ENCODE results near the gene BACH1. TPM values are rescaled to one million over a fixed set of nuclear protein-coding genes. Genes with fewer than 3 reads are reported as not detected.
"Not testable (repeated sequence)": the region's sequence is repeated elsewhere in the genome, so short reads cannot be mapped to it uniquely, and the experiment has no call there.

The BACH1 gene
- total RNA-seq (100 to 1,000 TPM in 1 of 4 donors, 10 to 100 TPM in 3; 48.3 to 115 (median 72.4) TPM), polyA plus RNA-seq (10 to 100 TPM in 2 of 3 donors, 1 to 10 TPM in 1; 9.8 to 20.1 (median 15.4) TPM)
- long read RNA-seq, donor 1, full-length matches to known transcripts: 31 of 70 reads
- long read RNA-seq, donor 1, partial matches to known transcripts: 24 of 70 reads
- long read RNA-seq, donor 1, other reads (novel, unspliced or antisense): 15 of 70 reads
- long read RNA-seq, donor 2, full-length matches to known transcripts: 17 of 66 reads
- long read RNA-seq, donor 2, partial matches to known transcripts: 21 of 66 reads
- long read RNA-seq, donor 2, other reads (novel, unspliced or antisense): 28 of 66 reads

- ATAC-seq (peak; percentile 83 to 90 (median 86)), DNase-seq (peak; percentile 92 to 95)
- H3K9me3 ChIP-seq: no peaks in the 10 kb centered on the region
- TF ChIP-seq CTCF (IDR thresholded peaks at IDR 0.05): peak; percentile 18
- intact Hi-C loops (cut with DNase I): loop anchor here (2.0 to 10.0 kb wide), 5 partner anchors 49 to 204 kb away; no protein-coding TSS in a partner anchor
- no peaks in the 10 kb centered on the region for H3K27me3 ChIP-seq (ENCODE audit: insufficient read depth in 3 of 3, low read length in 2 of 3)
- H3K4me1 ChIP-seq: peaks cover 24% of the 10 kb centered on the region
- H3K27ac ChIP-seq: peak within 1 kb of the TSS; percentile 98
- no peaks in the 10 kb centered on the region for H3K36me3 ChIP-seq (ENCODE audit: insufficient read depth in 1 of 2, low read depth in 1 of 2)
- H3K4me3 ChIP-seq: peak within 1 kb of the TSS; percentile 96
- WGBS, 3 donors: 3 to 6% (median 6%) methylated on average over 42 to 87 of the region's 87 CpGs
Observed at GRCh38 chr21:29298348-29299045, at the start of gene BACH1. Gene BACH1, plus strand, starts transcription at chr21:29298922. Its CDS starts 22,359 bp downstream, at chr21:29321281.

GRCh38 chr21:29249289-29249688 lies 49.4 kb upstream of the BACH1 start:
- H3K27ac ChIP-seq: not testable (repeated sequence)

GRCh38 chr21:29250636-29251035 lies 48.1 kb upstream of the BACH1 start:
- no peak for TF ChIP-seq CTCF (IDR thresholded peaks at IDR 0.05)
- H3K4me1 ChIP-seq: no peaks in the 10 kb centered on the region
- intact Hi-C loops (cut with DNase I): no loop called here
- 47 to 75% (median 69%) methylated on average over 5 of the region's 5 CpGs for WGBS, 3 donors
- H3K27me3 ChIP-seq (ENCODE audit: insufficient read depth in 3 of 3, low read length in 2 of 3): no peaks in the 10 kb centered on the region
- H3K36me3 ChIP-seq (ENCODE audit: insufficient read depth in 1 of 2, low read depth in 1 of 2): no peaks in the 10 kb centered on the region
- H3K27ac ChIP-seq: no peak overlapping the region
- no peak overlapping the region for H3K4me3 ChIP-seq
- DNase-seq: no peak
- peaks cover 12% of the 10 kb centered on the region for H3K9me3 ChIP-seq
- no peak for ATAC-seq

More at GRCh38 chr21:29249289-29249688, 49.4 kb upstream of the BACH1 start:
- DNase-seq; H3K9me3 ChIP-seq; intact Hi-C loops (cut with DNase I); H3K4me3 ChIP-seq; ATAC-seq; H3K36me3 ChIP-seq (ENCODE audit: insufficient read depth in 1 of 2, low read depth in 1 of 2); H3K4me1 ChIP-seq; H3K27me3 ChIP-seq (ENCODE audit: insufficient read depth in 3 of 3, low read length in 2 of 3): not testable (repeated sequence)

- intact Hi-C loops (cut with DNase I); H3K36me3 ChIP-seq (ENCODE audit: insufficient read depth in 1 of 2, low read depth in 1 of 2); ATAC-seq; DNase-seq; H3K4me3 ChIP-seq; H3K4me1 ChIP-seq; H3K27ac ChIP-seq; H3K27me3 ChIP-seq (ENCODE audit: insufficient read depth in 3 of 3, low read length in 2 of 3): not testable (repeated sequence)
- peaks cover 12% of the 10 kb centered on the region for H3K9me3 ChIP-seq
Observed at GRCh38 chr21:29253861-29254260, 44.9 kb upstream of the BACH1 start.

GRCh38 chr21:29254550-29254949 lies 44.2 kb upstream of the BACH1 start:
- Histone ChIP-seq H3K27ac (no peak overlapping the region), H3K4me1 (no peaks in the 10 kb centered on the region), H3K9me3 (peaks cover 8% of the 10 kb centered on the region), H3K36me3 (ENCODE audit: insufficient read depth in 1 of 2, low read depth in 1 of 2) (no peaks in the 10 kb centered on the region), H3K4me3 (no peak overlapping the region), H3K27me3 (ENCODE audit: insufficient read depth in 3 of 3, low read length in 2 of 3) (no peaks in the 10 kb centered on the region)
- no peak for DNase-seq
- ATAC-seq: no peak
- intact Hi-C loops (cut with DNase I): no loop called here
- TF ChIP-seq CTCF (IDR thresholded peaks at IDR 0.05): no peak
- WGBS, 3 donors: 81 to 95% (median 82%) methylated on average over 1 of the region's 1 CpG
